DOHH2 (cell line): Measurements from ENCODE around the gene CCDC149.

Source experiments
- CTCF ChIP-seq: fragments of 200-600 bp; sonication (generic); IDR thresholded peaks from one replicate; pipeline ENCODE4 v1.5.1; 2014; ENCODE audit warnings: antibody characterized with exemption, mild to moderate bottlenecking, low read depth, low read length; ENCODE audit not compliant: poor library complexity, severe bottlenecking
- EZH2phosphoT487 ChIP-seq: fragments of 200-600 bp; sonication (generic); IDR thresholded peaks from 2 replicates; pipeline ENCODE4 v1.6.1; 2017; ENCODE audit warnings: borderline replicate concordance, mild to moderate bottlenecking, antibody characterized with exemption, low read length, moderate library complexity, mixed read lengths

- no peak for TF ChIP-seq CTCF
- TF ChIP-seq EZH2phosphoT487, result no peak
Measured at GRCh38 chr4:24791043-24791442, 121.8 kb downstream of the CCDC149 start.
